ENCODE measurements around the gene CSMD2. TPM values are rescaled to one million over a fixed set of nuclear protein-coding genes. Genes with fewer than 3 reads are reported as not detected.

CSMD2 gene
- total RNA-seq, 2 experiments from 2014 or later = not detected

GRCh38 chr1:33659641-33660040 lies 505.4 kb downstream of the CSMD2 start:
- Mint-ChIP-seq H3K4me1 (no peaks in the 10 kb centered on the region), H3K27ac (no peak overlapping the region), H3K27me3 (peaks cover 3% of the 10 kb centered on the region), H3K36me3 (ENCODE audit: low read depth) (no peaks in the 10 kb centered on the region), H3K9me3 (ENCODE audit: low read depth) (no peaks in the 10 kb centered on the region), H3K4me3 (no peak overlapping the region)
- ATAC-seq (no peak), DNase-seq (no peak)
- intact Hi-C loops (cut with DNase I, micrococcal nuclease) = no loop called here
- ChIA-PET POLR2A (interaction anchor here (0.7 kb wide), 1 partner anchor 1167 kb away, joined by 3 read pairs; no protein-coding TSS in a partner anchor), CTCF (no interaction called here)

GRCh38 chr1:33657833-33658232 lies 507.2 kb downstream of the CSMD2 start:
- Mint-ChIP-seq H3K4me1 (no peaks in the 10 kb centered on the region), H3K36me3 (ENCODE audit: low read depth) (no peaks in the 10 kb centered on the region), H3K9me3 (ENCODE audit: low read depth) (no peaks in the 10 kb centered on the region), H3K4me3 (no peak overlapping the region), H3K27me3 (peaks cover 5% of the 10 kb centered on the region), H3K27ac (no peak overlapping the region)
- intact Hi-C loops (cut with DNase I, micrococcal nuclease) = no loop called here
- ChIA-PET CTCF (no interaction called here), POLR2A (no interaction called here)
- DNase-seq (no peak), ATAC-seq (no peak)

GRCh38 chr1:33656467-33657005 lies 508.5 kb downstream of the CSMD2 start:
- ATAC-seq = no peak
- no peaks in the 10 kb centered on the region for H3K36me3 Mint-ChIP-seq (ENCODE audit: low read depth)
- intact Hi-C loops (cut with DNase I, micrococcal nuclease) = no loop called here
- peaks cover 5% of the 10 kb centered on the region for H3K27me3 Mint-ChIP-seq
- no peak for DNase-seq
- no peak overlapping the region for H3K27ac Mint-ChIP-seq
- no peaks in the 10 kb centered on the region for H3K4me1 Mint-ChIP-seq
- no peaks in the 10 kb centered on the region for H3K9me3 Mint-ChIP-seq (ENCODE audit: low read depth)
- H3K4me3 Mint-ChIP-seq = no peak overlapping the region
- CTCF ChIA-PET = no interaction called here
- POLR2A ChIA-PET = no interaction called here

GRCh38 chr1:33655496-33655895 lies 509.5 kb downstream of the CSMD2 start:
- DNase-seq = no peak
- no peak overlapping the region for H3K4me3 Mint-ChIP-seq
- H3K27ac Mint-ChIP-seq = no peak overlapping the region
- H3K9me3 Mint-ChIP-seq (ENCODE audit: low read depth) = no peaks in the 10 kb centered on the region
- H3K36me3 Mint-ChIP-seq (ENCODE audit: low read depth) = no peaks in the 10 kb centered on the region
- H3K27me3 Mint-ChIP-seq = peaks cover 5% of the 10 kb centered on the region
- CTCF ChIA-PET = interaction anchor here (1.1 kb wide), 1 partner anchor 1087 kb away, joined by 3 read pairs; no protein-coding TSS in a partner anchor
- no peaks in the 10 kb centered on the region for H3K4me1 Mint-ChIP-seq
- ATAC-seq = no peak
- POLR2A ChIA-PET = no interaction called here
- intact Hi-C loops (cut with DNase I, micrococcal nuclease) = no loop called here

GRCh38 chr1:33654267-33654834 lies 510.7 kb downstream of the CSMD2 start:
- ATAC-seq = no peak
- CTCF ChIA-PET = no interaction called here

GRCh38 chr1:33653226-33653625 lies 511.8 kb downstream of the CSMD2 start:
- peaks cover 5% of the 10 kb centered on the region for H3K27me3 Mint-ChIP-seq
- ATAC-seq = no peak
- POLR2A ChIA-PET = no interaction called here
- no peak overlapping the region for H3K27ac Mint-ChIP-seq
- no peaks in the 10 kb centered on the region for H3K4me1 Mint-ChIP-seq
- intact Hi-C loops (cut with DNase I, micrococcal nuclease) = no loop called here
- no peak for DNase-seq
- CTCF ChIA-PET = interaction anchor here (0.7 to 1.0 kb wide), 3 partner anchors 18 to 1089 kb away, joined by 3 to 5 read pairs (median 3); no protein-coding TSS in a partner anchor
- no peaks in the 10 kb centered on the region for H3K9me3 Mint-ChIP-seq (ENCODE audit: low read depth)
- no peaks in the 10 kb centered on the region for H3K36me3 Mint-ChIP-seq (ENCODE audit: low read depth)
- no peak overlapping the region for H3K4me3 Mint-ChIP-seq

More at GRCh38 chr1:33654267-33654834, 510.7 kb downstream of the CSMD2 start:
- Mint-ChIP-seq H3K27ac (no peak overlapping the region), H3K4me1 (no peaks in the 10 kb centered on the region), H3K36me3 (ENCODE audit: low read depth) (no peaks in the 10 kb centered on the region), H3K27me3 (peaks cover 5% of the 10 kb centered on the region), H3K4me3 (no peak overlapping the region), H3K9me3 (ENCODE audit: low read depth) (no peaks in the 10 kb centered on the region)
- intact Hi-C loops (cut with DNase I, micrococcal nuclease) = no loop called here
- DNase-seq = no peak
- POLR2A ChIA-PET = no interaction called here

- ATAC-seq = no peak
- ChIA-PET POLR2A (no interaction called here), CTCF (interaction anchor here (1.9 kb wide), 1 partner anchor 18 kb away, joined by 6 read pairs; no protein-coding TSS in a partner anchor)
- intact Hi-C loops (cut with DNase I, micrococcal nuclease) = no loop called here
- Mint-ChIP-seq H3K9me3 (ENCODE audit: low read depth) (no peaks in the 10 kb centered on the region), H3K27me3 (peaks cover 10% of the 10 kb centered on the region), H3K4me1 (no peaks in the 10 kb centered on the region), H3K27ac (no peak overlapping the region), H3K36me3 (ENCODE audit: low read depth) (no peaks in the 10 kb centered on the region), H3K4me3 (no peak overlapping the region)
- no peak for DNase-seq
Measured at GRCh38 chr1:33650708-33651107, 514.3 kb downstream of the CSMD2 start.

GRCh38 chr1:33649759-33650158 lies 515.3 kb downstream of the CSMD2 start:
- Mint-ChIP-seq H3K4me1 (no peaks in the 10 kb centered on the region), H3K36me3 (ENCODE audit: low read depth) (no peaks in the 10 kb centered on the region), H3K27me3 (peaks cover 10% of the 10 kb centered on the region), H3K4me3 (no peak overlapping the region), H3K27ac (no peak overlapping the region), H3K9me3 (ENCODE audit: low read depth) (no peaks in the 10 kb centered on the region)
- intact Hi-C loops (cut with DNase I, micrococcal nuclease) = no loop called here
- DNase-seq (no peak), ATAC-seq (no peak)
- ChIA-PET POLR2A (no interaction called here), CTCF (no interaction called here)

- no peak for DNase-seq
- intact Hi-C loops (cut with DNase I, micrococcal nuclease) = no loop called here
- ChIA-PET POLR2A (no interaction called here), CTCF (interaction anchor here (1.6 kb wide), 1 partner anchor 10 kb away, joined by 8 read pairs; no protein-coding TSS in a partner anchor)
- Mint-ChIP-seq H3K4me3 (no peak overlapping the region), H3K27me3 (peaks cover 20% of the 10 kb centered on the region), H3K27ac (no peak overlapping the region), H3K4me1 (no peaks in the 10 kb centered on the region), H3K36me3 (ENCODE audit: low read depth) (no peaks in the 10 kb centered on the region), H3K9me3 (ENCODE audit: low read depth) (no peaks in the 10 kb centered on the region)
- no peak for ATAC-seq
Measured at GRCh38 chr1:33643216-33643615, 521.8 kb downstream of the CSMD2 start.

- no peaks in the 10 kb centered on the region for H3K36me3 Mint-ChIP-seq (ENCODE audit: low read depth)
- CTCF ChIA-PET = interaction anchor here (1.6 to 2.4 kb wide), 2 partner anchors 8 to 1102 kb away, joined by 7 to 8 read pairs; no protein-coding TSS in a partner anchor
- H3K9me3 Mint-ChIP-seq (ENCODE audit: low read depth) = no peaks in the 10 kb centered on the region
- DNase-seq = no peak
- no peak overlapping the region for H3K4me3 Mint-ChIP-seq
- H3K4me1 Mint-ChIP-seq = no peaks in the 10 kb centered on the region
- no peak overlapping the region for H3K27ac Mint-ChIP-seq
- POLR2A ChIA-PET = no interaction called here
- intact Hi-C loops (cut with DNase I, micrococcal nuclease) = no loop called here
- no peak for ATAC-seq
- H3K27me3 Mint-ChIP-seq = peaks cover 18% of the 10 kb centered on the region
Measured at GRCh38 chr1:33641104-33641830, 523.8 kb downstream of the CSMD2 start.

GRCh38 chr1:33640114-33640660 lies 524.8 kb downstream of the CSMD2 start:
- Mint-ChIP-seq H3K9me3 (ENCODE audit: low read depth) (no peaks in the 10 kb centered on the region), H3K27ac (no peak overlapping the region), H3K4me1 (no peaks in the 10 kb centered on the region), H3K4me3 (no peak overlapping the region), H3K27me3 (peaks cover 14% of the 10 kb centered on the region), H3K36me3 (ENCODE audit: low read depth) (no peaks in the 10 kb centered on the region)
- DNase-seq (no peak), ATAC-seq (no peak)
- CTCF ChIA-PET = interaction anchor here (2.4 kb wide), 1 partner anchor 1103 kb away, joined by 7 read pairs; no protein-coding TSS in a partner anchor
- intact Hi-C loops (cut with DNase I, micrococcal nuclease) = no loop called here
- POLR2A ChIA-PET = no interaction called here

All from activated CD4-positive, alpha-beta T cell treated with anti-CD3 and anti-CD28 coated beads for 36 hours (primary cell).